AG20443 (cell line): Measurements from ENCODE around the gene NPM1.

Source experiments
- DNase-seq: peaks from one replicate; pipeline ENCODE4 v3.0.0; 2012; ENCODE audit warnings: low spot score, mixed read lengths

NPM1 gene

DNA sequence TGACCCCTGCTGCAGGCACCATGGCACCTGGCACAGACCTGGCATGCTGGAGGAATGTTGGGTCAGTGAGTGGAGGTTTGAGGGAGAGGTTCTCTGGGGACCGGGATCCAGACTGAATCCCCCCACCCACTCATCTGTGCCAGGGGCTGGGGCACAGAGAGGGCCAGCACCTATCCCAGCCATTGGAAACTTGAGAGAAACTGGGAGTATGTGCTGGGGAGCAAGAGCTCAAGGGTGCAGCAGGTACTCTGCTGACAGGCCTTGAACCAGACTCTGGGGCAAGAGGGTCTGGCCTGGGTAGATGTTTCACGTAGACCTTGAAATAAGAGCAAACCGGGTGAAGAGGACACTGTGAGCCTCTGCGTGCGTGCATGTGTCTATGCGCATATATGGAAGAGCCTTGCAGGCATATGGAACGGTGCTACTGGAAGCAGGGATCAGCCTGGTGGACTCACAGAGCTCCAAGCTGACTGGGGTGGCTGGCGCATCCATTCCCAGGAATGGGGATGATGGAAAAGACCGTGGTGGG, 40.6 kb downstream of the NPM1 start:
- DNase-seq, result no peak

DNA sequence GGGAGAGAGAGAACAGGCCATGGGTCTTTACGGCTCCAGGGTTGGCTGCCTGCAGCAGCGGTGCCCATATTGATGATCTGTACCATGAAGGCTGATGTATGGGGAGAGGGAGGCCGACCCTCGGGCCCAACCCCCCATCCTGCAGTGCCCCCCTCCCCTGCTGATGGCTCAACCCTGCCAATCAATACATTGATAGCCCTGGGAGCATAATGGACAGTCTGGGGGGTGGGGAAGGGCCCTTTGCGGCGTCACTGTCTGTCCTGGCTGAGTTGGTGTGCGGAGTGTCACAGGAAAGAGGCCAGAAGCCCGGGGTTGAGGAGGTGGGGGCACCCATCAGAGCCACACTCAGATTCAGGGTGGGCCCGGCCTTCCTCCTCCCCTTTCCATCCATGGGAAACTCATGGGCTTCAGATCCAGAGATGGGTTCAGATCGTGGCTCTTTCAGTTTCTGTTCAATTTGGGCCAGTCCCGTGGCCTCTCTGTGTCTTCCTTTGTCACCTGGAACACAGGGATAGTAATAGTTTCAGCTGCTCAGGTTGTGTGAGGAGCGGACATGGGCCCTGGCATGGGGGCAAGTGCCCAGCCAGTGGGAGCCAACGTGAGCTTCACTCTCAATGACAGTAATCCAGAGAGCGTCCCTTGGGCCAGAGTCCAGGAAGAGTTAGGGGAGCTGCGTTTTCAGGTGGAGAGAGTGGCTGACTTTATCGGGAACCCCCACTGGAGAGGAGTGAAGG, 41.3 kb downstream of the NPM1 start:
- no peak for DNase-seq

DNA sequence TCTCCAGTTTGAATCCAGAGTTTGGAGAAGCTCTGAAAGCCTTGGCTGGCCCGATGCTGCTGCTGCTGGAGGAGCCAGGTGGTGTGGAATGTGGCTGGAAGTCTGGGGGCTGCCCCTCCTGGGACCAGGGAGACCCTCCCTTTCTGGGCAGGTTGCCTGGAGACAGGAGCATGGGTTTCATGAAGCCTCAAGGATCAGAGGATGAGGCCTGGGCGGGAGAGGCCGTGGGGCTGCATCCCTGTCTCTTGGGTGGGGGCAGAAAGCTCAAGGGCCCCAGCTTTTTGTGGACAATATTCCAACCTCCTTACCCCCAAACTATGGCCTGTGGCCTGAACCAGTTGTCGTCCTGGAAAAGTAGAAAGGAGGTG, 41.9 kb downstream of the NPM1 start:
- DNase-seq, result no peak

DNA sequence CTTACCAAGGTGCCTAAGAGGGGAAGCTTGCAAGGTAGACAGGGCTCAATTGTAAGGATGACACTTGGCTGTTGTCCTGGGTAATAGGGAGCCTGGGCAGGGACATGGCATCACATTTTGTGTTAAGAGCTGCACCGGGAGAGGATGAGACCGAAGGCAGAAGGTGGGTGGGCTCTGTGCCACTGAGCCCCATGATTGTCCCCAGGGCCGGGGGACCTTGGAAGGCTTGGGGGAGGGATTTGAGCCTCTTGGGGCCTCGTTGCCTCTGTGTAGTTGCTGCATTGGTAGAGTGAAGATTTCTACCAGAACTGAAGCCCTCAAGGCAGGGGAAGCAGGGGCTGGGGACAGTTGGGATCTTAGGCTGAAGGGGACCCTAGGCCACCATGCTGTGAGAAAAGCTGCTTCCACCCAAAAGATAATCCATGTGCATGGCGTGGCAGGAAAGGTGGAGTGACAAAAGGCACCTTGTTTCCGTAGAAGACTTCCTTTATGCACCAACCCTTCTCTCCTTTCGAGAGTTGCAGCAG, 43.7 kb downstream of the NPM1 start:
- DNase-seq, result no peak

DNA sequence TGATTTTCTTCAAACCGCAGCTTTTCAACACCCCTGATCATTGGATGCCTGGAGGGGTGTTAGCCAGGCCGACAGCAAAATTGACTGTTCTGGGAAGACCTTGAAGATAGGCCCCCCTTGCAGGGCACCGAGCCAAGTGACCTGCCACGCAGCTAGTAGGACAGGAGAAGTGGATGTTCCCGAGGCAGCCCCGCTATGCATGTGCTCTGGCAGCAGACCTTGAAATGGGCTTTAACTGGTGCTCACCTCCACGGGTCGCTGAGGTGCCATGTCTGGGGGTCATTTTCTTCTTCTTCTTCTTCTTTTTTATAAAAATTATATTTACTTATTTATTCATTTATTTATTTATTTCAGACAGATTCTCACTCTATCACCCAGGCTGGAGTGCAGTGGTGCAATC, 44.4 kb downstream of the NPM1 start:
- no peak for DNase-seq

DNA sequence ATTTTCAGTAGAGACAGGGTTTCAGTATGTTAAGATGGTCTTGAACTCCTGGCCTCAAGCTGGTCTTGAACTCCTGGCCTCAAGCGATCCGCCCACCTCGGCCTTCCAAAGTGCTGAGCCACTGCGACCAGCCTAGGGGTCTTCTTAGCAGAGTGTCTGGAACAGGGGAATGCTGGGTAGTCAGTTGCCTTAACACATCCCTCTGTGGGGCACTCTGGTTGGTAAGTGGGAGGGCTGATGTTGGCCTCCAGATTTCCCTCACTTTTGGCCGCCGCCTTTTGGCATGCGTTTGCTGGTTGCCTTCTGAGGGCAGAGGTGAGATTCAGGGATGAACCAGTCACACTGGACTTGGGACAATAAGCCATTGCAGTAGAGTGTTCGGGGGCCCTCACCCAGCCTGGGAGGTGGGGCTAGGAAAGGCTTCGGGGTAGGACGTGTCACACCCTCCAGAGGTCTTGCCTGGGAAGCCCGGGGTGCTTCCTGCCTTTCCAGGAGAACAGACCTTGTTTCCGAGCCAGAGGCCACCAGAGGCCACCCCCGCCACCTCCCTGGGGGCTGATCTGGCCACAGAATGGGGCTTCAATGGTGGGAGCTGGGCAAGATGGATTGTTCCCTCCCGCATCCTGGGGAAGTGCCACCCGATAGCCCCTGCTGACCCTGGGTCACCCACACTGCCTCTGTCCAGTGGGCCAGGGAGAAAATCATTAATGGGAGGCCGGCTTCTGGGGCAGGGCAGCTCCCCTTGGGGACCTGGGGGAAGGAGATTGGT, 45.1 kb downstream of the NPM1 start:
- DNase-seq, result no peak

DNA sequence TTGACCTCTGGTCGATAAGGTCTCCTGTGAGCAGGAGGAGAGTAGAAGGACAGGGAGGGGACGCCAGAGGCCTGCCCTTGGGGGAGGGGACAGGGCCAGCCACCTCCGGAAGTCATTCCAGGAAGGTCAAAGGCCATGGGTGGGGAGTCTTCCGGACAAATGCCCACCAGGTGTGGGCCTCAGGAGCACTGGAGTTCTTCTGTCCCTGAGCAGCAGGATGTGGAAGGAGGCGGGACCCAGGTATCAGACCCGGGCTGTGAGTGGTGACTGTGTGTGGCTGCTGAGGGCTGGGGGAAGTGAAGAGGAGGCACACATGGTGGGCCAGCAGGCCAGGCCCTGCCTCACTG, 45.7 kb downstream of the NPM1 start:
- DNase-seq, result no peak

DNA sequence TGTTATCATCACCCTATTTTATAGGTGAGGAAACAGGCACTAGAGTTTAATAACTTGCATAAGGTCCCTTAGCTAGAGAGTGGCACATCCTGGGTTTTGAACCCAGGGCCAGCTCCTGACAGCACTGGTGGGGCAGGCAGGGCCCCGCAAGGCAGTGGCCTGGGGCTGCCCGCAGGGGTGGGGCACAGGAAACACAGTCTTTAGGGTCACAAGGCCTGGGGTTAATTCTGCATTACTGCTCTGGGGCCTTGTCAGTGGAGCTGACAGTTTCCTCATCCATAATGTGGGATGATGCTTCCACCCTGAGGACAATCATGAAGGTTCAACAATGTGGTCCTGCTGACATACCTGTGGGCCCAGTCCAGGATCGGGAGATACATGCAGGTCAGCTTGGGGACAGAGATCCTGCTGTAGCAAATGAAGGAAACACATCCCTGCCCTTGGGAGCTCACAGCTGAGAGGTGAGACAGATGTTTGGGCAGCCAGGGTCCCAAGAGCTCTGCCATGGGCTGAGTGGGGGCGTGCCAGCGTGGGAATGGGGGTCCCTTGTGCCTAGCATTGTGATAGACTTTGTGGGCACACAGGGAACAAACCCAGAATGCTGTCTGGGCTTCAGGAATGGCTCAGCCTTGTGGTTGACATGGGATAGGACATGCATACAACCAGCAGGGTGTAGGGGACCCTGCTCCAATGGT, 46.5 kb downstream of the NPM1 start:
- DNase-seq, result no peak

DNA sequence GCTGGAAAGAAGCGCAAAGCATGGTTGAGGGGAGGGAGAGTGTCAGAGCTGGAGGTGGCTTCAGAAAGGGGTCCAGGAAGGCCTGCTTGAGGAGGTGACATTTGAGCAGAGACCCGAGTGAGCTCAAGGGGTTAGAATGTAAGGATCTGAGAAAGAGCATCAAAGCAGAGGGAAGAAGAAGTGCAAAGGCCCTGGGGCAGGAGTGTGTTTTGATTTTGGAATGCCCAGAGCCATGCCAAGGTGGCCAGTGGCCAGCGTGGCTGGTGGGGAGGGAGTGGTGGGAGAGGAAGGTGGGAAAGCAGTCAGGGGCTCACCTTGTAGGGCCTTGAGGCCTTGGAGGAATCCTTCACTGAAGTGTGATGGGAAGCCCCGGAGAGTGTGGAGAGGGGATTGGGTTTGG, 47.2 kb downstream of the NPM1 start:
- no peak for DNase-seq

DNA sequence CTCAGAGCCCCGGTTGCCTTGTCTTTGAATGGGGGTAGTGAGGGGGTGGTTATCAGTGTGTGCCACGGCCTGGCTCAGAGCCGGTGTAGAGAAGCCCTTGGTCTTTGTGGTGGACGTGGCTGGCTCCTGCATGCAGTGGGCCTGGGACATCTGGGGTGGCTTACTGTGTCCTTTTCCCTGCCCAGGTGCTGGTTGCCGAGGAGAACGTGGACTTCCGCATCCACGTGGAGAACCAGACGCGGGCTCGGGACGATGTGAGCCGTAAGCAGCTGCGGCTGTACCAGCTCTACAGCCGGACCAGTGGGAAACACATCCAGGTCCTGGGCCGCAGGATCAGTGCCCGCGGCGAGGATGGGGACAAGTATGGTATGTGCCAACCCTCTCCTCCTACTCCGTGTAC, 48.3 kb downstream of the NPM1 start:
- DNase-seq, result no peak

DNA sequence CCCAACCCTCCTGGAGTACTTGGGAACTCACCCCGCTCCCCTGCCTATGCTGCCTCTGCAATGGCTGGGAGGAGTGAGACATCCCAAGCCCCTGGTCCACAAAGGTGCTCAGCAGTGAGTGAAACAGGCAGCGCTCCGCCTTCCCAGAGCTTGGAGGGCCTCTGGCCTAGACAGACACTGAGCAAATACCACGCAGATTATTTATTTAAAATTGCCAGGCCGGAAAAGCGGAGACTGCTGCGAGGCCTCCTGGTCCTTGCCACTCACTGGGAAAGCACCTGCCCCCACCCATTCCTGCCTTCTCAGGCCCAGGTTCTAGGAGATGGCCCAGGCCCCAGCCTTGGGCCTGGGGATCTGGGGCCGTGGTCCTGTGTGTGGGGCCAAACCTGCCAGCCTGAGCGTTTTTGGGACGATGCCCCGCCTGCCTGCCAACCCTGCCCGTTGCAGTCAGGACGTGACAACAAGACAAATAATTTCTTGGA, 49.2 kb downstream of the NPM1 start:
- no peak for DNase-seq

DNA sequence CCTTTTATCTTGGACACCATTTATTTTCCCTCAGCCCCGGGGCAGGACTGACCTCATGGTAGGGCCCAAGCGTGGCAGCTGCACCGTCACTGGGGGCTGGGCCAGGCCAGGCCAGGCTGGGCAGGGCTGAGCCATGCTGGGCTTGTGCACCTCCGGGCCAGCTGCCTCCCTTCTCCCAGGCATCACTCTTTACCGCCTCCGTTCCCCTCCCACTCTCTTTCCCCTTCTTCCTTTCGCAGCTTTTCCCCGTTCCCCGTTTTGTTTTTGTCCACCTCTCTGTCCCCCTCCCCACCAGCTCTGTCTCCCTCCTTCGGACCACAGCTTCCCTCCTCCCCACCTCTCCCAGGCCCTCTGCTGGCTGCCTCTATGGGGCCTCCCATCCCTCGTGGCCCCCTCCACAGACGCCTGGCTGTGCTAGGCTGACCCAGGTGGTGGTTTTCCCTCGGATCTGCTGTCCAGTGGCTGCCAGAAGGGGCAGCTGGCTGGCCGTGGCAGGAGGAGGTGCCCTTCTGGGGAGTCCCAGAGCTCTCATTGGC, 49.7 kb downstream of the NPM1 start:
- no peak for DNase-seq

DNA sequence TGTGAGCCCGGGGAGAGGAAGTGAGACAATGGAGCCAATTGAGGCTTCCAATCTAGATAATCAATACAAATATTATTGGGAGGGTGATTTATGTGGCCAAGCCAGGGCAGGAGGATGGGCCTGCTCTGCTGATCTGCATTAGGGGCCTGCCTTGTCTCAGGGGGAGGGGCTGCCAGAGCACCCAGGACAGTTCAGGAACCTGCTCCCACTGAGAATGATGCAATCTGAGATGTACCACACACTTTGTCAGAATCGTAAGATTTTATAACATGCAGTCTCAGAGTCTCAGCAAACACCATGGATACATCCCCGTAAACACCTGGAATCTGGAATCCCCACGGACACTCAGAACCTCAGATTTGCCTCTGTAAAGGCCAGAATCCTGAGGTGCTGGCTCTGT, 51.1 kb downstream of the NPM1 start:
- DNase-seq, result no peak

DNA sequence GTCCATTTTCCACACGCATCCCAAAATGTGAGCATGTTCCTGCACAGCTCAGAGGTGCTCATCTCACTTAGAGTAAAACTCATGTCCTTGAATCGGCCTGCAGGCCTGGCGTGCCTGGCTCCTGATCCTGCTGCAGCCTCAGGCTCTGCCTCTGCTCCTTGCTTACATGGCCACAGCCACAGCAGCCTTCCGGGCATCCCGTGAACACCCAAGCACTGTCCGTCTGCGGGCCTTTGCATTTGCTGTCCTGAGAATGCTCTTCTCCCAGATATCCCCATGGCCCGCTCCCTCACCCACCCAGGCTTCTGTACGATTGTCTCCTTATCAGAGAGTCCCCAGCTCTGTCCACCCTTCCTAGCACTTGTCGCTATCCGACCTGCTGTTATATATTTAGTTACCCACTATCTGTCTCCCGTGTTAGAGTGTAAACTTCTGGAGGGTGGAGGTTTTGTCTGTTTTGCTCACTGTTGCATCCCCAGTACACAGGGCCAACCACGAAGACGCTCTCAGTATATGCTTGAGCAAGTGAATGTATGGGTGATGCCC, 53.7 kb downstream of the NPM1 start:
- no peak for DNase-seq

DNA sequence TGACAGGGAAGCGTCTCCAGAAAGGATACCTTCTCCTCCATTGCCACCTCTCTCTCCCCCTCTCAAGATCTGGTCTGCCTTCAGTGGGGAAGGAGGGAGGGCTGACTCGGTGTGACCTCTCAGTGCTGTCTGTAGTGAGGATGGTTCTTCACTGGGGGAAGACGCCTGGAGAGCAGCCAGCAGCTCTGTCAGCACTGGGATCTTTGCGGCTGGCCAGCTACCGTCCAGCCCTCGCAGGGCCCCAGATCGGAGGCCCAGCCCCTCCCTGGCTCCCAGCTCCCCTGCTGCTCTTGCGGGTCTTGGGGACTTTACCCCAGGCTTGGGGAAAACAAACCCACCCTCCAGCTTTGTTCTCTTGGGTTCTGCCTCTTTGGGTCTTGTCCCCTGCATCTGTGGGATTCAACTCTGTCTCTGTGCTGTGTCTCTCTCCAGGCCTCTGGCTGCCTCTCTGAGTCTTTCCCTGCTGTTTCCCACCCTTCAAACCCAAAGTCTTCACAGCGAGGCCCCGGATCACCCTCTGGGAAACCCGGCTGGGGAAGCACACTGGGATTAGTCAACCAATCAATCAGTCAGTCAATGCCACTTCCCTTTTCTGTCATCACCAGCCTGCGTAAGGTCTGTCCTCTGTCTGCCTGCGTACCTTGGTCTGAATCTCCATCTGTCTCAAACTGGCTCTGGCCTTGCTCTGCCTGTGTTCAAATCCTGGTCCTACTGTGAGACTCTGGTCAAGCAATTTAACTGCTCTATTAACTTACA, 54.8 kb downstream of the NPM1 start:
- DNase-seq, result no peak

DNA sequence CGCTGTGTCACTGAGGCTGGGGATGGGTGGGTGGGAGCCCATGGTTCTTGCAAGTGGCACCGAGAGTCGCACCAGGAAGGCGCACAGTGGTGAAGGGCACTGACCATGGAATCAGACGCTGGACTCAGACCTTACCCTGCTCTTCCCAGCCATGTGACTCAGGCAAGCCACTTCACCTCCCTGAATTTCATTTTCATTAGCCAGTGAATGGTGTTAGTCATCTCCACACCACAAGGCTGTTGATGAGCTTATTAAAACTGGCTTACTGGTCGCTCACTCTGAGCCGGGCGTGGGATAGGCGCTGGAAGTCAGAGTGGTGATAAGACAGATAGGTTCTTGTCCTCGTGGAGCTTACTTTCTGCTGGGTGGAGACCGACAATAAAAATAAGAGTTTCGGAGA, 56.9 kb downstream of the NPM1 start:
- no peak for DNase-seq

DNA sequence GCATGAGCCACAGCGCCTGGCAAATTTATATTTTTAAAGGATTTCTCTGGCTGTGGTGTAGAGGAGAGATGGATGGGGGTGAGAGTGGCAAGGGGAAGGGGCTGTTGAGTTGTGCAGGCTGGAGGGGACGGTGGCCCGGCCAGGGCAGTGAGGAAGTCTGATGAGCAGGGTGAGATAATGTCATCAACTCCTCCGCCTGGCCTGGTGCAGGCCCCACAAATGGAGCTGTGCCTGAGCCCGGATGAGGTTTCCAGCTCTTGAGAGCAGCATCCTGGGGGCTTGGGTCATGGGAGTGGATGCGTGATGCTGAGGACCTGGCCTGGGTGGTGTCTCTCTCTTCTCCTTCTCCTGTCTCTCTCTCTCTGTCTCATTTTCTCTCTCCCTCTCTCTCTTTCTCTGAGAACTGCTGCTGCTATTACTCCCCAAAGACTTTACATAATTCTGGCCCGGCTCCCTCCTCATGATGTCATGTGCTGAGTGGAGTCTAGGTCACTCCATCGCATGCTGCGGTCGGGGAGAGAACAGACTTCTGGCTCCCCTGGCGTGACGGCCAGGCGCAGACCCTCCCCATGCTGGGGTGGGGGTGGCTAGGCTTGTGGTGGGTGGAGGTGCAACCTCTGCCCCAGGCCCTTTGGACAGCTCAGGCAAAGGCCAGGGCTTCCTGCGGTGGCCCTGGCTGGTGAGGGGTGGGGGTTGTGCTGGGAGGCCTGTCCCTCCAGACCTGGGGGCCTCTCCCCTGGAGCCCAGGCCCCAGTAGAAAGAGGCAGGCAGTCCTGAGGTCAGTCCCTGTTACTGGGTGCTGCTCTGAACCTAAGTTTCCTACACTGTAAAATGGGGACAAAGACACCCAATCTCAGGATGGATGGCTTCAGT, 58.2 kb downstream of the NPM1 start:
- DNase-seq, result peak; percentile 46

DNA sequence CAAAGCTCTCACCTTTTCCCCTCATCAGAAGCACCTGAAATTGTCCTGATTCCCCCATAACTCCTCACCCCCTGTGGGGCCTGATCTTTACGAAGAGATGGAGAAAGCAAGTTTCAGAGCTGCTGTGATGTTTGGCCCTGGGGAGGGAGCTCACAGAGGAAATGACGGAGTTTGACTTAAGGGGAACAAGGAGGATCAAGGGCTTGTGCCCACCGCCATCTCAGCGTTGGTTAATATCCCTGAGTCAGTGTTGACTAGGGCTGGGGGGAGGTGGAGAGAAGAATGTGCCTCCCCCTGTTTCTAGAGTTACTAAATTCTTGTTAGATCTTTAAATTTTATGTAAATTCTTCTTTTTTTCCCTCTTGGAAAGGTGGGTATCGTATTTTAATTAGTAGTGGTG, 59.6 kb downstream of the NPM1 start:
- DNase-seq, result no peak

DNA sequence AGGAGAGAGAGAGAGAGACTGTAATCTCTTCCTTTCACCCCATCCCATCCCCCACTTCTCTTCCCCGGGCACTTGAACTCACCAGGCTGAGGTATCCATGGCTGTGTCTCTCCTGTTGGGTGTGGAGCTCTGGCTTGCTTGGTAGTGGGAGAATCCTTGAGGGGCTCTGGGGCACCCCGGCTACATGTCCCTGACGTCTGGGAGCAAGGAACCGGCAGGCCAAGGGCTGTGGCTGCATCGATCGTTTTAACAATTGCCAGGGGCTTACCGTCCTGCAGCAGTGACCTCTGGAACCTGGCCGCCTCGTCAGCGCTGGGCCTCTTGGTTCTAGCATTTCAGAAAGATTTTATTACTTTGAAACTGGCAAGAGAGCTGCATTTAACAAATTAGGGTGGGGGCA, 61.8 kb downstream of the NPM1 start:
- DNase-seq, result no peak
